HG03457 (cell line): ENCODE results near the gene STIM1.

ENCODE experiments used
- ATAC-seq: cut with Tn5 transposase; IDR thresholded peaks from one replicate; pipeline ENCODE4 v1.9.1; 2021; ENCODE audit warnings: moderate number of reproducible peaks; ENCODE audit not compliant: unreplicated experiment

The STIM1 gene

GRCh38 chr11:4060182-4060923, 204.9 kb downstream of the STIM1 start:
- no peak for ATAC-seq

- ATAC-seq = no peak
Observed at GRCh38 chr11:4061700-4062099, 206.2 kb downstream of the STIM1 start.

GRCh38 chr11:4063348-4063747, 207.9 kb downstream of the STIM1 start:
- ATAC-seq = no peak

GRCh38 chr11:4064278-4064955, 209.0 kb downstream of the STIM1 start:
- ATAC-seq = no peak

- no peak for ATAC-seq
Observed at GRCh38 chr11:4065086-4065485, 209.6 kb downstream of the STIM1 start.

- ATAC-seq = no peak
Observed at GRCh38 chr11:4065601-4066377, 210.3 kb downstream of the STIM1 start.

- no peak for ATAC-seq
Observed at GRCh38 chr11:4066910-4067309, 211.4 kb downstream of the STIM1 start.

GRCh38 chr11:4068962-4069361, 213.5 kb downstream of the STIM1 start:
- ATAC-seq = no peak

GRCh38 chr11:4071325-4071724, 215.9 kb downstream of the STIM1 start:
- ATAC-seq = no peak

- ATAC-seq = no peak
Observed at GRCh38 chr11:4071914-4072313, 216.4 kb downstream of the STIM1 start.

GRCh38 chr11:4072668-4073285, 217.3 kb downstream of the STIM1 start:
- no peak for ATAC-seq

- ATAC-seq = no peak
Observed at GRCh38 chr11:4074266-4074665, 218.8 kb downstream of the STIM1 start.

GRCh38 chr11:4076774-4077173, 221.3 kb downstream of the STIM1 start:
- ATAC-seq = no peak

GRCh38 chr11:4083198-4083597, 227.7 kb downstream of the STIM1 start:
- no peak for ATAC-seq

- ATAC-seq = no peak
Observed at GRCh38 chr11:4084406-4085125, 229.1 kb downstream of the STIM1 start.

- no peak for ATAC-seq
Observed at GRCh38 chr11:4085575-4085974, 230.1 kb downstream of the STIM1 start.

GRCh38 chr11:4086575-4087353, 231.3 kb downstream of the STIM1 start:
- ATAC-seq = no peak

GRCh38 chr11:4087551-4087950, 232.1 kb downstream of the STIM1 start:
- no peak for ATAC-seq

- ATAC-seq = no peak
Observed at GRCh38 chr11:4090258-4090657, 234.8 kb downstream of the STIM1 start.

GRCh38 chr11:4092026-4092425, 236.6 kb downstream of the STIM1 start:
- ATAC-seq = no peak
